Measurements from ENCODE around the gene ZFYVE19. TPM values are rescaled to one million over a fixed set of nuclear protein-coding genes. Genes with fewer than 3 reads are reported as not detected.

ZFYVE19 gene
- total and polyA plus RNA-seq, 2 of the 4 experiments (the other 2 are of a cell fraction) = 22.6 to 29.6 TPM

DNA sequence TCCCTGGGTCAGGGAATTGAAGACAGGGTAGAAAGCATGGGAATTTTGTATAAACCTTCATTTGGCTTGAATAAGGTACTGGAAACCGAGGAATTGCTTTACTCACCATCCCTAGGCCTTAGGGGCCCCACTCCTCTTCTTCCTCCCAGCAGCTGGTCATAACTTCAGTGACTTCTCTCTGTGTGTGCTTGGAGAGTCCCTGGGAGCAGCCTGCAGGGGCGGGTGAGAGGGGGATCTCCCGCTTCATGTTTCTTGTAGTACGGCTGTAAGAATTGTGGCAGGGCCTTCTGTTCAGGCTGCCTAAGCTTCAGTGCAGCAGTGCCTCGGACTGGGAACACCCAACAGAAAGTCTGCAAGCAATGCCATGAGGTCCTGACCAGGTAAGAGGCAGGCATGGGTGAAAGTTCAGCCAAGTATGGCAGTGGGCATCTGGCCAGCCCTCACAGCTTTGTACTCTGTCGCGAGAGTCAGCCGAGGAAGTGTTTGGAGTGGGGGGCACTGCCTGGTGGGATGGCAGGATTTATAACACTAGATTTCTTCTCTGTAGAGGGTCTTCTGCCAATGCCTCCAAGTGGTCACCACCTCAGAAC is 2.1 kb downstream of the ZFYVE19 start:
- Histone ChIP-seq H2AK9ac (replicated peaks; ENCODE audit: low read depth, low read length, poor library complexity) (no peak overlapping the region), H3K4me3 (ENCODE audit: insufficient read depth, low read depth, low read length) (no peak overlapping the region), H2BK15ac (ENCODE audit: low read depth, low read length) (no peak overlapping the region), H2BK20ac (ENCODE audit: low read depth, low read length) (no peak overlapping the region), H3K9ac (ENCODE audit: low read depth, low read length) (no peak overlapping the region), H3K4me1 (ENCODE audit: control insufficient read depth, insufficient read depth, low read length) (peaks cover 6% of the 10 kb centered on the region), H3K9me1 (ENCODE audit: insufficient read depth, low read length) (no peaks in the 10 kb centered on the region), H2AK5ac (ENCODE audit: low read depth, low read length) (no peak overlapping the region), H4K20me1 (ENCODE audit: insufficient read depth, low read length) (no peaks in the 10 kb centered on the region), H2AFZ (replicated peaks; ENCODE audit: low read length, poor library complexity) (no peak overlapping the region), H2BK5ac (ENCODE audit: low read depth, low read length, poor library complexity, severe bottlenecking) (no peak overlapping the region), H3K14ac (replicated peaks; ENCODE audit: low read depth, low read length) (no peak overlapping the region), H3K79me1 (ENCODE audit: low read depth in 1 of 2, low read length in 2 of 2) (peaks cover 26 to 39% of the 10 kb centered on the region in 2 experiments), H4K8ac (ENCODE audit: low read depth in 2 of 2, low read length in 2 of 2) (no peak overlapping the region), H2BK120ac (ENCODE audit: low read depth, low read length) (no peak overlapping the region), H3K9me3 (ENCODE audit: control insufficient read depth, insufficient read depth, low read length) (no peaks in the 10 kb centered on the region), H3K27me3 (ENCODE audit: control insufficient read depth, insufficient read depth, low read length) (no peaks in the 10 kb centered on the region), H3K36me3 (ENCODE audit: control insufficient read depth, insufficient read depth, low read length) (peaks cover 20% of the 10 kb centered on the region), H4K5ac (ENCODE audit: low read depth, low read length) (no peak overlapping the region), H3K4me2 (ENCODE audit: low read depth, low read length) (no peak overlapping the region), H3K56ac (ENCODE audit: extremely low read depth, insufficient read depth, low read length) (no peak overlapping the region), H3K27ac (ENCODE audit: insufficient read depth, low read length) (no peak overlapping the region), H3K4ac (ENCODE audit: low read depth, low read length) (no peak overlapping the region), H4K91ac (ENCODE audit: insufficient read depth, low read depth, low read length) (no peak overlapping the region), H3K23ac (ENCODE audit: low read depth, low read length) (no peak overlapping the region), H3K18ac (ENCODE audit: low read depth, low read length) (no peak overlapping the region)
- in situ Hi-C loops (cut with MboI; ENCODE audit: low sequenced_read_pairs) = no loop called here
- BruUV-seq (replicated peaks) = no TSS peak
- ATAC-seq (ENCODE audit: low read depth) = no peak
- ChIA-PET CTCF (no interaction called here), POLR2A (ENCODE audit: unreplicated experiment) (no interaction called here)
- TF ChIP-seq CHD1 (IDR thresholded peaks at IDR 0.05; ENCODE audit: low read depth, low read length) (no peak), POLR2A (IDR thresholded peaks at IDR 0.05; ENCODE audit: low read depth, low read length) (no peak), CEBPB (IDR thresholded peaks at IDR 0.05; ENCODE audit: low read depth, low read length) (no peak), SMC3 (IDR thresholded peaks at IDR 0.05; ENCODE audit: low read depth, low read length) (no peak), MXI1 (IDR thresholded peaks at IDR 0.05; ENCODE audit: borderline replicate concordance, low read depth, low read length) (no peak), BHLHE40 (IDR thresholded peaks at IDR 0.05; ENCODE audit: low read depth, low read length) (no peak), FOS (IDR thresholded peaks at IDR 0.05; ENCODE audit: low read depth, low read length) (no peak), MAZ (IDR thresholded peaks at IDR 0.05; ENCODE audit: borderline replicate concordance, low read depth, low read length) (no peak), RCOR1 (IDR thresholded peaks at IDR 0.05; ENCODE audit: insufficient replicate concordance, low read length) (no peak), MAFK (IDR thresholded peaks at IDR 0.05; ENCODE audit: low read depth, low read length) (no peak), NFE2L2 (IDR thresholded peaks at IDR 0.05; ENCODE audit: low read depth, low read length) (no peak), RAD21 (IDR thresholded peaks at IDR 0.05; ENCODE audit: low read length) (no peak), RFX5 (IDR thresholded peaks at IDR 0.05; ENCODE audit: low read depth, low read length) (no peak)
- TF ChIP-seq, protein P1, sequence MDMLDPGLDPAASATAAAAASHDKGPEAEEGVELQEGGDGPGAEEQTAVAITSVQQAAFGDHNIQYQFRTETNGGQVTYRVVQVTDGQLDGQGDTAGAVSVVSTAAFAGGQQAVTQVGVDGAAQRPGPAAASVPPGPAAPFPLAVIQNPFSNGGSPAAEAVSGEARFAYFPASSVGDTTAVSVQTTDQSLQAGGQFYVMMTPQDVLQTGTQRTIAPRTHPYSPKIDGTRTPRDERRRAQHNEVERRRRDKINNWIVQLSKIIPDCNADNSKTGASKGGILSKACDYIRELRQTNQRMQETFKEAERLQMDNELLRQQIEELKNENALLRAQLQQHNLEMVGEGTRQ (IDR thresholded peaks at IDR 0.05; ENCODE audit: low read depth, low read length) = no peak
- TF ChIP-seq, protein P2, sequence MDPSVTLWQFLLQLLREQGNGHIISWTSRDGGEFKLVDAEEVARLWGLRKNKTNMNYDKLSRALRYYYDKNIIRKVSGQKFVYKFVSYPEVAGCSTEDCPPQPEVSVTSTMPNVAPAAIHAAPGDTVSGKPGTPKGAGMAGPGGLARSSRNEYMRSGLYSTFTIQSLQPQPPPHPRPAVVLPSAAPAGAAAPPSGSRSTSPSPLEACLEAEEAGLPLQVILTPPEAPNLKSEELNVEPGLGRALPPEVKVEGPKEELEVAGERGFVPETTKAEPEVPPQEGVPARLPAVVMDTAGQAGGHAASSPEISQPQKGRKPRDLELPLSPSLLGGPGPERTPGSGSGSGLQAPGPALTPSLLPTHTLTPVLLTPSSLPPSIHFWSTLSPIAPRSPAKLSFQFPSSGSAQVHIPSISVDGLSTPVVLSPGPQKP (IDR thresholded peaks at IDR 0.05; ENCODE audit: borderline replicate concordance, low read depth, low read length) = no peak
- TF ChIP-seq, protein P3, sequence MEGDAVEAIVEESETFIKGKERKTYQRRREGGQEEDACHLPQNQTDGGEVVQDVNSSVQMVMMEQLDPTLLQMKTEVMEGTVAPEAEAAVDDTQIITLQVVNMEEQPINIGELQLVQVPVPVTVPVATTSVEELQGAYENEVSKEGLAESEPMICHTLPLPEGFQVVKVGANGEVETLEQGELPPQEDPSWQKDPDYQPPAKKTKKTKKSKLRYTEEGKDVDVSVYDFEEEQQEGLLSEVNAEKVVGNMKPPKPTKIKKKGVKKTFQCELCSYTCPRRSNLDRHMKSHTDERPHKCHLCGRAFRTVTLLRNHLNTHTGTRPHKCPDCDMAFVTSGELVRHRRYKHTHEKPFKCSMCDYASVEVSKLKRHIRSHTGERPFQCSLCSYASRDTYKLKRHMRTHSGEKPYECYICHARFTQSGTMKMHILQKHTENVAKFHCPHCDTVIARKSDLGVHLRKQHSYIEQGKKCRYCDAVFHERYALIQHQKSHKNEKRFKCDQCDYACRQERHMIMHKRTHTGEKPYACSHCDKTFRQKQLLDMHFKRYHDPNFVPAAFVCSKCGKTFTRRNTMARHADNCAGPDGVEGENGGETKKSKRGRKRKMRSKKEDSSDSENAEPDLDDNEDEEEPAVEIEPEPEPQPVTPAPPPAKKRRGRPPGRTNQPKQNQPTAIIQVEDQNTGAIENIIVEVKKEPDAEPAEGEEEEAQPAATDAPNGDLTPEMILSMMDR (conservative IDR thresholded peaks at IDR 0.05; ENCODE audit: low read depth, low read length) = no peak
- dilution Hi-C loops (cut with HindIII; ENCODE audit: low sequenced_read_pairs, unreplicated experiment) = no loop called here
- intact Hi-C loops (cut with micrococcal nuclease) = no loop called here
- WGBS, 2 experiments (ENCODE audit: extremely low coverage in 2 of 2, insufficient read length in 1 of 2) = 56% methylated on average over 3 of the region's 8 CpGs; no CpG with 5 or more reads in 1 of the 2 experiments
- DNase-seq = no peak
